ENCODE data around the gene S100A7.
A peak's percentile ranks its signal among the peaks of the same experiment; 100 is the strongest.
"Not testable (repeated sequence)": the region's sequence is repeated elsewhere in the genome, so short reads cannot be mapped to it uniquely, and the experiment has no call there.

S100A7 gene

DNA sequence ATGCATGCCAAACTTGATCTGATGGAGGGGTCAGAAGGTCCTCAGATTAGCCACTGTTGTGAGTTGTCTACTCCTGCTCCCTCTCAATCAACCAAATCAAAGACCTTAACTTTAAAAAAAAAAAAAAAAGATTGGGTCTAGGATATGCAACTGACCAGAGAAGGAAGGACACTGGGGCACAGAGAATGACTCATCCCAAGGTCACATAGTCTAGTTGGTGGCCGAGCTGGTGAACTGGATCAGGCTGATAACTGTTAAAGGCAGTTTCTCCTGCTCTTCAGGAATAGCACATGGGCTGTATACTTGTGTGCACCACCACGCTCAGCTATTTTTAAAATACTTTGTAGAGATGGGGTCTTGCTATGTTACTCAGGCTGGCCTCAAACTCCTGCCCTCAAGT lies 14.8 kb upstream of the S100A7 start:
- Histone ChIP-seq H3K4me3 (ENCODE audit: low read depth, low read length) (no peak overlapping the region), H3K27ac (no peak overlapping the region), H3K27me3 (replicated peaks) (no peaks in the 10 kb centered on the region), H3K36me3 (replicated peaks) (no peaks in the 10 kb centered on the region)
- TF ChIP-seq, protein P1, sequence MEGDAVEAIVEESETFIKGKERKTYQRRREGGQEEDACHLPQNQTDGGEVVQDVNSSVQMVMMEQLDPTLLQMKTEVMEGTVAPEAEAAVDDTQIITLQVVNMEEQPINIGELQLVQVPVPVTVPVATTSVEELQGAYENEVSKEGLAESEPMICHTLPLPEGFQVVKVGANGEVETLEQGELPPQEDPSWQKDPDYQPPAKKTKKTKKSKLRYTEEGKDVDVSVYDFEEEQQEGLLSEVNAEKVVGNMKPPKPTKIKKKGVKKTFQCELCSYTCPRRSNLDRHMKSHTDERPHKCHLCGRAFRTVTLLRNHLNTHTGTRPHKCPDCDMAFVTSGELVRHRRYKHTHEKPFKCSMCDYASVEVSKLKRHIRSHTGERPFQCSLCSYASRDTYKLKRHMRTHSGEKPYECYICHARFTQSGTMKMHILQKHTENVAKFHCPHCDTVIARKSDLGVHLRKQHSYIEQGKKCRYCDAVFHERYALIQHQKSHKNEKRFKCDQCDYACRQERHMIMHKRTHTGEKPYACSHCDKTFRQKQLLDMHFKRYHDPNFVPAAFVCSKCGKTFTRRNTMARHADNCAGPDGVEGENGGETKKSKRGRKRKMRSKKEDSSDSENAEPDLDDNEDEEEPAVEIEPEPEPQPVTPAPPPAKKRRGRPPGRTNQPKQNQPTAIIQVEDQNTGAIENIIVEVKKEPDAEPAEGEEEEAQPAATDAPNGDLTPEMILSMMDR (IDR thresholded peaks at IDR 0.05; ENCODE audit: low read depth, low read length, missing control alignments), result no peak
- in situ Hi-C loops (cut with HindIII; ENCODE audit: low pct_ligation_motif_present, low sequenced_read_pairs), result loop anchor here (25.0 kb wide), 1 partner anchor 113 kb away; the partner anchor contains the start of gene S100A9
- DNase-seq, result no peak

DNA sequence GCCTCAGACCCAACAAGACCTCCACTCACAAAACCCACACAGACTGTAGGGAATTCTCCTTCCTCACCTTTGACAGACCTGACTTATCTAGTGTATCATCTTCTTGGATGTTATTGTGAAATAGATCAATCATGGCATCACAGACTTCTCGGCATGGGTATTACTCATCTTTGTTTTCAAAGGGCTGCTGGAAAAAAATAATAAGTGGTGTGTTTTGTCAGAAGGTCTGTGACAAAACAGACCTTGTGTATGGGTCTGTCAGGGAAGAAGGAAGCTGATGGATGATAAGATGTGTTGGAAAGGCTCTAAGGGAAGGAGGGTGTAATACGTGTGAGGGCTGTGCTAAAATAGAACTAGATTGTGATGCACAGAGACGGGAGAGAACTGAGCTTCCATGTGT lies 13.9 kb upstream of the S100A7 start:
- H3K27me3 ChIP-seq (replicated peaks), result no peaks in the 10 kb centered on the region
- H3K36me3 ChIP-seq (replicated peaks), result no peaks in the 10 kb centered on the region
- no peak overlapping the region for H3K4me3 ChIP-seq (ENCODE audit: low read depth, low read length)
- no peak for DNase-seq
- in situ Hi-C loops (cut with HindIII; ENCODE audit: low pct_ligation_motif_present, low sequenced_read_pairs), result no loop called here
- no peak overlapping the region for H3K27ac ChIP-seq
- TF ChIP-seq, protein P1 (IDR thresholded peaks at IDR 0.05; ENCODE audit: low read depth, low read length, missing control alignments), result no peak

GRCh38 chr1:153470707-153471106 lies 10.3 kb upstream of the S100A7 start:
- in situ Hi-C loops (cut with HindIII; ENCODE audit: low pct_ligation_motif_present, low sequenced_read_pairs), result no loop called here
- TF ChIP-seq, protein P1 (IDR thresholded peaks at IDR 0.05; ENCODE audit: low read depth, low read length, missing control alignments), result no peak
- no peak overlapping the region for H3K4me3 ChIP-seq (ENCODE audit: low read depth, low read length)
- H3K27ac ChIP-seq, result no peak overlapping the region
- H3K36me3 ChIP-seq (replicated peaks), result no peaks in the 10 kb centered on the region
- DNase-seq, result no peak
- H3K27me3 ChIP-seq (replicated peaks), result no peaks in the 10 kb centered on the region

- TF ChIP-seq, protein P1 (IDR thresholded peaks at IDR 0.05; ENCODE audit: low read depth, low read length, missing control alignments), result no peak
- Histone ChIP-seq H3K27me3 (replicated peaks) (no peaks in the 10 kb centered on the region), H3K36me3 (replicated peaks) (no peaks in the 10 kb centered on the region), H3K27ac (no peak overlapping the region), H3K4me3 (ENCODE audit: low read depth, low read length) (no peak overlapping the region)
- DNase-seq, result no peak
- in situ Hi-C loops (cut with HindIII; ENCODE audit: low pct_ligation_motif_present, low sequenced_read_pairs), result no loop called here
Measured at GRCh38 chr1:153466908-153467307, 6.5 kb upstream of the S100A7 start.

DNA sequence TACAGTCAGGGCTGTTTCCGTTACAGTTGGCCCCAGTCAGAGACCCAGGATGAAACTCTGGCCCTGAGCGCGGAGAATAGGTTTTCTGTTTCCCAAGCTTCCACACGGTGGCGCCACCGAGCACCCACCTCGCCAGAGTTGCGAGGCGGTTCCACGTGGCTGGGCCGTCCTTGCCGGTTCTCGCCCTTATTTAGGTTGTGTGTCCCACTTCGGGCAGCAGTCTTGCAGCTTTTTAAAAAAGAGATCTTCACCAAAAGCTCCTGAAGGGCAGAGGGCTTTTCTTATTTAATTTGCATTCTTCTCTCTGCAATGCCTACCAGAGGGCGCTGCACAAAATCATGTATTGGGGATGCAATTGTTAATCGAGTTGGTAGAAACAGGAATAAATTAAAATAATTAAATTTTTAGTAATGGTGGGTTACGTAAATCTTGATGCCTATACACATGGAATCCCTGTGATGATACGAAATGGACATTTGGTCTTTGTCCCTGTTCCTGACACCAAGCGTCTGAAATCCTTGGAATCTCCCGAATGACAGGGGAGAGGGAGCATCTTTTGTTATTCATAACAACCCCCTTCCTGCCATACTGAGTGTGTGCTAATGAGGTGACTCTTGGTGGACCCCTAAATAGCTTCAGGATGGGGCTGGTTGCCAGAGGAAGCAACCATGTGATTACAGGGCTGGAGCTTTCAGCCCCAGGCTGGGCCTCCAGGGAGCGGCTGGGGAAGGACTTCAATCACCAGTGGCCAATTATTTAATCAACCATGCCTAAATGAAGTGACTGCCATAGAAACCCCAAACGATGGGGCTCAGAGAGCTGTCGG lies 5.6 kb upstream of the S100A7 start:
- Histone ChIP-seq H3K27ac (no peak overlapping the region), H3K36me3 (replicated peaks) (no peaks in the 10 kb centered on the region), H3K4me3 (ENCODE audit: low read depth, low read length) (no peak overlapping the region), H3K27me3 (replicated peaks) (no peaks in the 10 kb centered on the region)
- DNase-seq, result peak; percentile 7
- TF ChIP-seq, protein P1 (IDR thresholded peaks at IDR 0.05; ENCODE audit: low read depth, low read length, missing control alignments), result peak; percentile 85
- in situ Hi-C loops (cut with HindIII; ENCODE audit: low pct_ligation_motif_present, low sequenced_read_pairs), result no loop called here

- DNase-seq; H3K36me3 ChIP-seq (replicated peaks); in situ Hi-C loops (cut with HindIII; ENCODE audit: low pct_ligation_motif_present, low sequenced_read_pairs); H3K27ac ChIP-seq; H3K4me3 ChIP-seq (ENCODE audit: low read depth, low read length); H3K27me3 ChIP-seq (replicated peaks): not testable (repeated sequence)
Measured at GRCh38 chr1:153462741-153463140, 2.3 kb upstream of the S100A7 start.
